SK-N-MC (cell line): ENCODE data around the gene SLC44A1.

ENCODE experiments used
- EZH2 ChIP-seq: fragments of 200-600 bp; sonication (generic); IDR thresholded peaks from one replicate; pipeline ENCODE4 v1.6.1; 2017; ENCODE audit warnings: antibody characterized with exemption
- POLR2AphosphoS5 ChIP-seq: IDR thresholded peaks from 2 replicates; pipeline ENCODE4 v1.6.1; 2012; ENCODE audit warnings: mild to moderate bottlenecking, low read depth, low read length, borderline replicate concordance

DNA sequence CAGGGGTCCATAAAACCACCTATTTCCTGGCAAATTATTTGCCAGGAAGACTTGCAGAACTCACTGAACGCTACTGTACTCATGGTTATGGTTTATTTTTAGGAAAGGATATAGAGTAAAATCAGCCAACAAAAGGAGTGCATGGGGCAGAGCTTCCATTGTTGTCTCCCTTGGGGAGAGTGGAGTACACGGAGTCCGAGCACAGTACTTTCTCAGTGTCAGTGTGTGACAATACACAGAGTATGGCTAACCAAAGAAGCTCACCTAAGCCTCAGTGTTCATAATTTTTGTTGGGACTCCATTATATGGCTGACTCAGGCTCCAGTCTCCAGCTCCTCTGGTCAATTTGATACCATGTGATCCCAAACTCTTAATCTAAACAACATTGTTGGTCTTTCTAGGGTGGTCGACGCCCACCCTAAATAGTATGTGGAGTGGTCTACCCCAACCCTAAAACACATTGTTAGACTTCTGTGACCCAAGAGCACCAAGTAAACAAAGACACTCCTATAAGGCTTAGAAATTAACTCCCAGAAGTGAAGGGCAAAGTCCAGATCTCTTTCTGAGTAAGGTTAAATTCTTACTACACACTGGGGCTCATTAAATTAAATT, 74.9 kb downstream of the SLC44A1 start:
- TF ChIP-seq EZH2 (no peak), POLR2AphosphoS5 (no peak)
